Keratinocyte (primary cell): ENCODE measurements around the gene TMEM132D. TPM values are rescaled to one million over a fixed set of nuclear protein-coding genes. Genes with fewer than 3 reads are reported as not detected.

Experiments used
- DNase-seq: peaks from one replicate; pipeline ENCODE4 v3.0.0-alpha.2; 2011; ENCODE audit warnings: low read depth, missing footprints, low spot score
- FAIRE-seq: peaks from 2 replicates; lab custom pipeline; 2011; peaks lifted over from hg19 to GRCh38; lab: Jason Lieb, UNC
- H2AFZ ChIP-seq: 2 replicates; pipeline ENCODE4 v1.6.0; 2012; ENCODE audit warnings: low read length, control low read depth, inconsistent platforms; ENCODE audit not compliant: control insufficient read depth
- H3K27ac ChIP-seq: 2 replicates; pipeline ENCODE4 v1.5.1; 2011; ENCODE audit warnings: low read length; ENCODE audit not compliant: control insufficient read depth, insufficient read depth
- H3K27me3 ChIP-seq: 3 replicates; pipeline ENCODE4 v1.6.0; 2011; ENCODE audit warnings: low read length; ENCODE audit not compliant: control insufficient read depth, insufficient read depth; ENCODE audit errors: extremely low read depth
- H3K36me3 ChIP-seq, 2 experiments: 2 replicates in 1 of 2; 3 replicates in 1 of 2; pipeline ENCODE4 v1.5.1; 2011; ENCODE audit warnings: low read length in 2 of 2, mild to moderate bottlenecking in 1 of 2; ENCODE audit not compliant: control insufficient read depth in 2 of 2, insufficient read depth in 2 of 2; ENCODE audit errors: extremely low read depth in 1 of 2
- H3K4me1 ChIP-seq: 3 replicates; pipeline ENCODE4 v1.5.1; 2011; ENCODE audit warnings: low read length; ENCODE audit not compliant: control insufficient read depth, insufficient read depth; ENCODE audit errors: extremely low read depth
- H3K4me2 ChIP-seq: 3 replicates; pipeline ENCODE4 v1.6.0; 2011; ENCODE audit warnings: low read depth, low read length; ENCODE audit not compliant: control insufficient read depth, insufficient read depth; ENCODE audit errors: extremely low read depth
- H3K4me3 ChIP-seq, 3 experiments: fragments of 200-600 bp in 1 of 3; sonication (generic) in 1 of 3; 2 replicates in 2 of 3; 3 replicates in 1 of 3; pipeline ENCODE4 v1.5.1; 2011 to 2016; ENCODE audit warnings: low read length in 3 of 3, mild to moderate bottlenecking in 3 of 3, control low read depth in 2 of 3, inconsistent platforms in 1 of 3, low read depth in 1 of 3, mixed read lengths in 1 of 3, mixed run types in 1 of 3, moderate library complexity in 1 of 3; ENCODE audit not compliant: control insufficient read depth in 2 of 3, insufficient read depth in 2 of 3; ENCODE audit errors: extremely low read depth in 1 of 3
- H3K79me2 ChIP-seq: 2 replicates; pipeline ENCODE4 v1.6.0; 2012; ENCODE audit warnings: low read length; ENCODE audit not compliant: control insufficient read depth, insufficient read depth
- H3K9ac ChIP-seq: 3 replicates; pipeline ENCODE4 v1.6.0; 2011; ENCODE audit warnings: low read length; ENCODE audit not compliant: control insufficient read depth, insufficient read depth; ENCODE audit errors: extremely low read depth
- H3K9me1 ChIP-seq: 3 replicates; pipeline ENCODE4 v1.6.0; 2011; ENCODE audit warnings: low read length; ENCODE audit not compliant: control insufficient read depth, insufficient read depth; ENCODE audit errors: extremely low read depth
- H3K9me3 ChIP-seq: 2 replicates; pipeline ENCODE4 v1.5.1; 2012; ENCODE audit warnings: low read depth, low read length; ENCODE audit not compliant: control insufficient read depth
- H4K20me1 ChIP-seq: 3 replicates; pipeline ENCODE4 v1.6.0; 2011; ENCODE audit warnings: low read length; ENCODE audit not compliant: control insufficient read depth, insufficient read depth; ENCODE audit errors: extremely low read depth
- CTCF ChIP-seq, 3 experiments: IDR thresholded peaks in 1 of 3; conservative IDR thresholded peaks in 1 of 3; optimal IDR thresholded peaks in 1 of 3; 2 replicates in 2 of 3; 3 replicates in 1 of 3; pipeline versions ENCODE3 to v1.5.1; 2011; ENCODE audit warnings: low read length in 3 of 3, mild to moderate bottlenecking in 3 of 3, moderate library complexity in 2 of 3, control low read depth in 1 of 3, inconsistent platforms in 1 of 3; ENCODE audit not compliant: insufficient read depth in 2 of 3; ENCODE audit errors: extremely low read depth in 1 of 3
- EZH2 ChIP-seq: IDR thresholded peaks from one replicate; pipeline ENCODE4 v1.6.1; 2012; ENCODE audit warnings: inconsistent platforms, mild to moderate bottlenecking, low read length, moderate library complexity
- dilution Hi-C: fragments of 300-500 bp; cut with MboI; formaldehyde crosslinking; loops from one replicate; pipeline ENCODE4 v1.7.0; 2020; ENCODE audit warnings: low sequenced_read_pairs; ENCODE audit not compliant: extremely low pct_ligation_motif_present
- polyA plus RNA-seq, 5 experiments: library from polyadenylated mRNA; depleted of rRNA in 3 of 5; stranded (reverse) in 3 of 5; stranded (forward) in 1 of 5; unstranded in 1 of 5; fragments of >200 nt; gene quantifications; 1 replicate in 1 of 5; 2 replicates in 3 of 5; 3 replicates in 1 of 5; pipeline versions ENCODE4 v1.2.1 to v1.2.3, GENCODE V29; 2011 to 2012; ENCODE audit warnings: missing spikeins in 2 of 5, low read depth in 1 of 5, low replicate concordance in 1 of 5

The TMEM132D gene
- polyA plus RNA-seq, 1 donor (not counting 4 experiments of a cell fraction or from before 2014, with no cell fraction given), result not detected

GRCh38 chr12:129619271-129619670, 284.6 kb downstream of the TMEM132D start:
- Histone ChIP-seq H3K9me1 (no peaks in the 10 kb centered on the region), H3K4me2 (no peak overlapping the region), H3K36me3 (no peaks in the 10 kb centered on the region), H3K79me2 (no peaks in the 10 kb centered on the region), H3K4me3 (no peak overlapping the region), H3K27me3 (no peaks in the 10 kb centered on the region), H3K9ac (no peak overlapping the region), H3K4me1 (no peaks in the 10 kb centered on the region), H2AFZ (no peak overlapping the region), H4K20me1 (no peaks in the 10 kb centered on the region), H3K9me3 (no peaks in the 10 kb centered on the region), H3K27ac (no peak overlapping the region)
- FAIRE-seq (no peak), DNase-seq (no peak)
- TF ChIP-seq CTCF (optimal IDR thresholded peaks at IDR 0.05 in 1 of 3, IDR thresholded peaks at IDR 0.05 in 1 of 3, conservative IDR thresholded peaks at IDR 0.05 in 1 of 3; ENCODE audit: extremely low read depth in 1 of 3, insufficient read depth in 2 of 3, low read length in 3 of 3), result no peak
- no peak for TF ChIP-seq EZH2
- dilution Hi-C loops, result no loop called here

GRCh38 chr12:129617849-129618248, 286.0 kb downstream of the TMEM132D start:
- no peak overlapping the region for H3K4me2 ChIP-seq
- no peaks in the 10 kb centered on the region for H3K36me3 ChIP-seq
- H3K27ac ChIP-seq, result no peak overlapping the region
- no peak overlapping the region for H3K9ac ChIP-seq
- no peak overlapping the region for H2AFZ ChIP-seq
- no peak for FAIRE-seq
- no peaks in the 10 kb centered on the region for H3K27me3 ChIP-seq
- TF ChIP-seq CTCF (optimal IDR thresholded peaks at IDR 0.05 in 1 of 3, IDR thresholded peaks at IDR 0.05 in 1 of 3, conservative IDR thresholded peaks at IDR 0.05 in 1 of 3; ENCODE audit: extremely low read depth in 1 of 3, insufficient read depth in 2 of 3, low read length in 3 of 3), result no peak
- TF ChIP-seq EZH2, result no peak
- H3K9me1 ChIP-seq, result no peaks in the 10 kb centered on the region
- H3K9me3 ChIP-seq, result no peaks in the 10 kb centered on the region
- H3K4me3 ChIP-seq, result no peak overlapping the region
- no peaks in the 10 kb centered on the region for H3K79me2 ChIP-seq
- dilution Hi-C loops, result no loop called here
- H3K4me1 ChIP-seq, result no peaks in the 10 kb centered on the region
- no peak for DNase-seq
- H4K20me1 ChIP-seq, result no peaks in the 10 kb centered on the region
